Vagina (tissue), 2 donors: Measurements from ENCODE around the gene AP3D1.

Experiments used
- CTCF ChIP-seq, 3 experiments: fragments of 450-650 bp in 2 of 3; fragments of 200-600 bp in 1 of 3; sonication (generic) in 1 of 3; IDR thresholded peaks; one replicate each; pipeline ENCODE4 v1.5.1; 2017 to 2019; ENCODE audit warnings: antibody characterized with exemption in 3 of 3, mild to moderate bottlenecking in 2 of 3, moderate library complexity in 2 of 3
- POLR2A ChIP-seq, 2 donors: fragments of 450-650 bp; IDR thresholded peaks; one replicate each; pipeline ENCODE4 v1.6.1; 2017; ENCODE audit warnings: antibody characterized with exemption in 2 of 2, mild to moderate bottlenecking in 2 of 2, moderate library complexity in 2 of 2
- POLR2AphosphoS5 ChIP-seq, 2 donors: sonication (generic); formaldehyde crosslinking; IDR thresholded peaks; one replicate each; pipeline ENCODE4 v1.9.0; 2017; ENCODE audit warnings: antibody characterized with exemption in 2 of 2, mild to moderate bottlenecking in 2 of 2, low read depth in 1 of 2; ENCODE audit not compliant: insufficient read depth in 1 of 2

GRCh38 chr19:2070436-2070827 lies 80.9 kb downstream of the AP3D1 start:
- TF ChIP-seq CTCF (IDR thresholded peaks at IDR 0.05) (no peak), POLR2AphosphoS5 (IDR thresholded peaks at IDR 0.05; ENCODE audit: insufficient read depth in 1 of 2, low read depth in 1 of 2) (peak in 1 of 2 donors; percentile 13), POLR2A (IDR thresholded peaks at IDR 0.05) (no peak)
